Heart left ventricle (tissue), 13 donors: ENCODE data around the gene SHC1.
A peak's percentile ranks its signal among the peaks of the same experiment; 100 is the strongest.

ENCODE experiments used
- POLR2A ChIP-seq, 2 donors: fragments of 450-650 bp; IDR thresholded peaks; one replicate each; pipeline ENCODE4 v1.6.1; 2017; ENCODE audit warnings: antibody characterized with exemption in 2 of 2, mild to moderate bottlenecking in 2 of 2, moderate library complexity in 2 of 2
- TF ChIP-seq, protein P1 (sequence below), 12 donors: fragments of 200-600 bp; sonication (generic) in 4 of 12; IDR thresholded peaks; one replicate each; pipeline versions ENCODE4 v1.5.0 to v1.8.0; 2018 to 2022; ENCODE audit warnings: antibody characterized with exemption in 12 of 12, mild to moderate bottlenecking in 5 of 12
- donor health status: ischemic (EF 13 %, LVEDD 7.1; RV severe dilation, severe dysfunction).
- donor health status: DM: no; HTN: yes; CAD: no.
- donor health status: DM: no; HTN: no; CAD: no.
- donor health status: ischemic (EF 25% LVEDD 6.9; RV normal size, moderate dysfunction).
- donor health status: ischemic (EF 25% LVEDD 5.7; RV mildly dilated, moderate dysfunction).
- donor health status: ischemic (EF 35%, LVEDD 5.7; RV mildly dilated, moderate dysfunction).
- donor health status: nonischemic (EF 11% LVEDD 7.7; RV severe dilation, severe dysfunction).
- donor health status: DM: yes; HTN: yes; CAD: no.
- donor health status: PGD.
- donor health status: ischemic (EF 29% LVEDD 5.4; RV normal size, mild dysfunction).
- donor health status: nonischemic (EF 23%, LVEDD 6.1; RV moderate dilation, normal function).

- TF ChIP-seq, protein P1, sequence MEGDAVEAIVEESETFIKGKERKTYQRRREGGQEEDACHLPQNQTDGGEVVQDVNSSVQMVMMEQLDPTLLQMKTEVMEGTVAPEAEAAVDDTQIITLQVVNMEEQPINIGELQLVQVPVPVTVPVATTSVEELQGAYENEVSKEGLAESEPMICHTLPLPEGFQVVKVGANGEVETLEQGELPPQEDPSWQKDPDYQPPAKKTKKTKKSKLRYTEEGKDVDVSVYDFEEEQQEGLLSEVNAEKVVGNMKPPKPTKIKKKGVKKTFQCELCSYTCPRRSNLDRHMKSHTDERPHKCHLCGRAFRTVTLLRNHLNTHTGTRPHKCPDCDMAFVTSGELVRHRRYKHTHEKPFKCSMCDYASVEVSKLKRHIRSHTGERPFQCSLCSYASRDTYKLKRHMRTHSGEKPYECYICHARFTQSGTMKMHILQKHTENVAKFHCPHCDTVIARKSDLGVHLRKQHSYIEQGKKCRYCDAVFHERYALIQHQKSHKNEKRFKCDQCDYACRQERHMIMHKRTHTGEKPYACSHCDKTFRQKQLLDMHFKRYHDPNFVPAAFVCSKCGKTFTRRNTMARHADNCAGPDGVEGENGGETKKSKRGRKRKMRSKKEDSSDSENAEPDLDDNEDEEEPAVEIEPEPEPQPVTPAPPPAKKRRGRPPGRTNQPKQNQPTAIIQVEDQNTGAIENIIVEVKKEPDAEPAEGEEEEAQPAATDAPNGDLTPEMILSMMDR (IDR thresholded peaks at IDR 0.05): peak in 10 of 12 donors; percentile 12 to 63 (median 45)
- peak in 1 of 2 donors; percentile 70 for TF ChIP-seq POLR2A (IDR thresholded peaks at IDR 0.05)
Observed at GRCh38 chr1:155001675-155002463, 31.3 kb upstream of the SHC1 start.
